GM12878 (cell line): ENCODE results near the gene MOCS1.
A peak's percentile ranks its signal among the peaks of the same experiment; 100 is the strongest.

ENCODE experiments used
- BCL11A ChIP-seq: IDR thresholded peaks from 2 replicates; pipeline ENCODE4 v1.6.1; 2011; ENCODE audit warnings: low read depth, low read length
- CEBPB ChIP-seq, 2 experiments: fragments of 150-350 bp in 1 of 2; IDR thresholded peaks; 2 replicates each; pipeline ENCODE4 v1.6.1; 2012 to 2014; ENCODE audit warnings: low read depth in 2 of 2, low read length in 2 of 2, borderline replicate concordance in 1 of 2, inconsistent platforms in 1 of 2
- CTCF ChIP-seq, 3 experiments: IDR thresholded peaks in 2 of 3; conservative IDR thresholded peaks in 1 of 3; 2 replicates each; pipeline ENCODE4 v1.5.1; 2011; ENCODE audit warnings: low read depth in 3 of 3, low read length in 3 of 3, mild to moderate bottlenecking in 3 of 3, control low read depth in 2 of 3, moderate library complexity in 2 of 3, inconsistent platforms in 1 of 3, mixed read lengths in 1 of 3; ENCODE audit not compliant: control insufficient read depth in 2 of 3, insufficient read depth in 1 of 3; ENCODE audit errors: extremely low read depth in 1 of 3
- GABPA ChIP-seq: IDR thresholded peaks from 2 replicates; pipeline ENCODE4 v1.6.1; 2014; ENCODE audit warnings: antibody characterized with exemption, low read depth, mild to moderate bottlenecking, inconsistent platforms
- NFIC ChIP-seq: IDR thresholded peaks from 2 replicates; pipeline ENCODE4 v1.6.1; 2012; ENCODE audit warnings: low read depth, mild to moderate bottlenecking, inconsistent platforms, low read length, moderate library complexity
- POLR2A ChIP-seq: IDR thresholded peaks from 2 replicates; pipeline ENCODE4 v1.6.1; 2011; ENCODE audit warnings: low read depth, mild to moderate bottlenecking, low read length
- POLR2AphosphoS5 ChIP-seq: IDR thresholded peaks from 2 replicates; pipeline ENCODE4 v1.6.1; 2011; ENCODE audit warnings: mild to moderate bottlenecking, low read length, inconsistent platforms
- SMARCA5 ChIP-seq: fragments of 450-650 bp; IDR thresholded peaks from 2 replicates; pipeline ENCODE4 v1.6.1; 2017; ENCODE audit warnings: mild to moderate bottlenecking
- ZNF217 ChIP-seq: fragments of 450-650 bp; IDR thresholded peaks from 2 replicates; pipeline ENCODE4 v1.6.1; 2017; ENCODE audit warnings: antibody characterized with exemption, mild to moderate bottlenecking
- ZNF274 ChIP-seq: IDR thresholded peaks from one replicate; pipeline ENCODE4 v1.8.0; 2011; ENCODE audit not compliant: insufficient read length, insufficient read depth
- TF ChIP-seq, protein P1 (sequence below): IDR thresholded peaks from 2 replicates; pipeline ENCODE4 v1.6.1; 2012; ENCODE audit warnings: low read depth, low read length, improper control_type of control experiment

- TF ChIP-seq CTCF (IDR thresholded peaks at IDR 0.05 in 2 of 3, conservative IDR thresholded peaks at IDR 0.05 in 1 of 3; ENCODE audit: control insufficient read depth in 2 of 3, extremely low read depth in 1 of 3, insufficient read depth in 1 of 3, low read depth in 3 of 3, low read length in 3 of 3) (peak; percentile 65 to 82 (median 82)), CEBPB (IDR thresholded peaks at IDR 0.05; ENCODE audit: borderline replicate concordance in 1 of 2, low read depth in 2 of 2, low read length in 2 of 2) (no peak), POLR2AphosphoS5 (no peak), NFIC (no peak), ZNF274 (no peak), POLR2A (no peak), GABPA (no peak), BCL11A (no peak), SMARCA5 (no peak), ZNF217 (no peak)
- TF ChIP-seq, protein P1, sequence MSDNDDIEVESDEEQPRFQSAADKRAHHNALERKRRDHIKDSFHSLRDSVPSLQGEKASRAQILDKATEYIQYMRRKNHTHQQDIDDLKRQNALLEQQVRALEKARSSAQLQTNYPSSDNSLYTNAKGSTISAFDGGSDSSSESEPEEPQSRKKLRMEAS: no peak
Observed at GRCh38 chr6:39865011-39865888, 69.0 kb downstream of the MOCS1 start.
